ENCODE data around the gene AKTIP.

The AKTIP gene

DNA sequence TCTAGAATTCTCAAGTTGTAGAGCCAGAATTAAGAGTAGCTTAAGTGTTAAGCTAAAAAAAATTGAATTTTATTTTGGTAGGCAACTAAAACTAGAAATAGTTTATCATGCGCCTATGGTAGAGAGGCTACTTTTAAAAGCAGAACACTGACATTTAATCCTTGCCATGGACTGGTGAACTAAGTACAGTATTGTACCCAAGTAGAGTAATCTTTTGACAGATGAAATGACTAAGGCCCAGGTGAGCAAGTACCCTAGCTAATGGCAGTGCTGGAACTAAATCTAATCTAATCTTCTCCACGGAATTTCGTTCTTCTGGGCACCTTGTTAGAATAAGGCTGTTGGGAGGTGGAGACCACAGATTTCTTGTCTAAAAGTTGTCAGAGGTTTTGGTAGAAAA lies 56.9 kb downstream of the AKTIP start:
- no peak for DNase-seq (ENCODE audit: insufficient read length, low spot score)
- FAIRE-seq: no peak
- TF ChIP-seq, protein P1, sequence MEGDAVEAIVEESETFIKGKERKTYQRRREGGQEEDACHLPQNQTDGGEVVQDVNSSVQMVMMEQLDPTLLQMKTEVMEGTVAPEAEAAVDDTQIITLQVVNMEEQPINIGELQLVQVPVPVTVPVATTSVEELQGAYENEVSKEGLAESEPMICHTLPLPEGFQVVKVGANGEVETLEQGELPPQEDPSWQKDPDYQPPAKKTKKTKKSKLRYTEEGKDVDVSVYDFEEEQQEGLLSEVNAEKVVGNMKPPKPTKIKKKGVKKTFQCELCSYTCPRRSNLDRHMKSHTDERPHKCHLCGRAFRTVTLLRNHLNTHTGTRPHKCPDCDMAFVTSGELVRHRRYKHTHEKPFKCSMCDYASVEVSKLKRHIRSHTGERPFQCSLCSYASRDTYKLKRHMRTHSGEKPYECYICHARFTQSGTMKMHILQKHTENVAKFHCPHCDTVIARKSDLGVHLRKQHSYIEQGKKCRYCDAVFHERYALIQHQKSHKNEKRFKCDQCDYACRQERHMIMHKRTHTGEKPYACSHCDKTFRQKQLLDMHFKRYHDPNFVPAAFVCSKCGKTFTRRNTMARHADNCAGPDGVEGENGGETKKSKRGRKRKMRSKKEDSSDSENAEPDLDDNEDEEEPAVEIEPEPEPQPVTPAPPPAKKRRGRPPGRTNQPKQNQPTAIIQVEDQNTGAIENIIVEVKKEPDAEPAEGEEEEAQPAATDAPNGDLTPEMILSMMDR (IDR thresholded peaks at IDR 0.05; ENCODE audit: insufficient read depth, missing control alignments): no peak

DNA sequence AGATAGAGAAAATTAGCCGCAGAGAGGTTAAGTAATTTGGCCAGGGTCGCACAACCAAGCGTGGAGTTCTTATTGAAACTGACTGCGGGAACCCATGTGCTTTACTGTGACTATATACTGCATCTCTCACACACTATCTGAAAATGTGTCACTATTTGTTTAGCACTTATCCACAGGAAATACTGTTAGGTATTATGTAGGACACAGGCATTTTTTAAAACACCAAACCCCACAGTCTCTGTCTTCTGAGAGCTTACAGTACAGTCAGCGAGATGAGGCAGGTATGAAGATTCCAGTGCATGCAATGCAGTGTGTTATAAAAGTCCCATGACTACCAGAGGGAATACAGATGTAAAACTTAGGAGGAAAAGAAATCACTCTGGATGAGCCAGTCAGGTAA lies 57.5 kb downstream of the AKTIP start:
- TF ChIP-seq, protein P1 (IDR thresholded peaks at IDR 0.05; ENCODE audit: insufficient read depth, missing control alignments): no peak
- no peak for FAIRE-seq
- DNase-seq (ENCODE audit: insufficient read length, low spot score): no peak

Measured in D721Med (cell line).